HepG2 (cell line): ENCODE measurements around the gene BMI1. TPM values are rescaled to one million over a fixed set of nuclear protein-coding genes. Genes with fewer than 3 reads are reported as not detected.

ENCODE experiments used
- HBP1 ChIP-seq: IDR thresholded peaks from 2 replicates; pipeline ENCODE4 v1.6.1; 2016; ENCODE audit warnings: low read depth, control low read depth
- KDM5B ChIP-seq: sonication (generic); formaldehyde crosslinking; IDR thresholded peaks from 2 replicates; pipeline ENCODE4 v1.4.0; 2020; ENCODE audit warnings: missing genetic modification reagents, mild to moderate bottlenecking, borderline replicate concordance
- XRCC5 ChIP-seq: fragments of 200-400 bp; formaldehyde crosslinking; optimal IDR thresholded peaks from 2 replicates; pipeline ENCODE3; 2017; ENCODE audit warnings: mild to moderate bottlenecking, low read length
- ZNF563 ChIP-seq: sonication (generic); formaldehyde crosslinking; IDR thresholded peaks from 2 replicates; pipeline ENCODE4 v1.8.0; 2022; ENCODE audit warnings: mild to moderate bottlenecking, moderate library complexity, missing genetic modification reagents
- polyA plus RNA-seq, 8 experiments: library from polyadenylated mRNA; depleted of rRNA in 3 of 8; stranded (reverse) in 7 of 8; unstranded in 1 of 8; fragments of >200 nt; fragmentation: Illumina TruSeq in 4 of 8; extraction: Trizol in 4 of 8; gene quantifications; 2 replicates each; pipeline versions ENCODE4 v1.2.1 to v1.2.3, GENCODE V29; 2011 to 2016; ENCODE audit warnings: low read depth in 4 of 8, missing spikeins in 1 of 8, mixed read lengths in 1 of 8; ENCODE audit not compliant: insufficient read depth in 1 of 8
- total RNA-seq, 5 experiments: library from RNA; depleted of rRNA; stranded (reverse); fragments of >200 nt; fragmentation: Illumina TruSeq; extraction: Trizol; gene quantifications; 2 replicates each; pipeline ENCODE4 v1.2.3, GENCODE V29; 2016; ENCODE audit warnings: low read depth in 1 of 5
- TF ChIP-seq, protein P1 (sequence below): sonication (generic); formaldehyde crosslinking; IDR thresholded peaks from 2 replicates; pipeline ENCODE4 v1.5.1; 2020; ENCODE audit warnings: mild to moderate bottlenecking, missing genetic modification reagents, moderate library complexity

The BMI1 gene
- total and polyA plus RNA-seq, 2 of the 13 experiments (the other 11 are each of a cell fraction or from before 2014, with no cell fraction given) = 30.5 to 44.0 TPM

- TF ChIP-seq HBP1 (CRISPR knock-in tag) = peak; percentile 44; the same call in 1 of the 2 replicates
- peak; percentile 34; the same call in 1 of the 2 replicates for TF ChIP-seq KDM5B (CRISPR knock-in tag)
- TF ChIP-seq, protein P1, sequence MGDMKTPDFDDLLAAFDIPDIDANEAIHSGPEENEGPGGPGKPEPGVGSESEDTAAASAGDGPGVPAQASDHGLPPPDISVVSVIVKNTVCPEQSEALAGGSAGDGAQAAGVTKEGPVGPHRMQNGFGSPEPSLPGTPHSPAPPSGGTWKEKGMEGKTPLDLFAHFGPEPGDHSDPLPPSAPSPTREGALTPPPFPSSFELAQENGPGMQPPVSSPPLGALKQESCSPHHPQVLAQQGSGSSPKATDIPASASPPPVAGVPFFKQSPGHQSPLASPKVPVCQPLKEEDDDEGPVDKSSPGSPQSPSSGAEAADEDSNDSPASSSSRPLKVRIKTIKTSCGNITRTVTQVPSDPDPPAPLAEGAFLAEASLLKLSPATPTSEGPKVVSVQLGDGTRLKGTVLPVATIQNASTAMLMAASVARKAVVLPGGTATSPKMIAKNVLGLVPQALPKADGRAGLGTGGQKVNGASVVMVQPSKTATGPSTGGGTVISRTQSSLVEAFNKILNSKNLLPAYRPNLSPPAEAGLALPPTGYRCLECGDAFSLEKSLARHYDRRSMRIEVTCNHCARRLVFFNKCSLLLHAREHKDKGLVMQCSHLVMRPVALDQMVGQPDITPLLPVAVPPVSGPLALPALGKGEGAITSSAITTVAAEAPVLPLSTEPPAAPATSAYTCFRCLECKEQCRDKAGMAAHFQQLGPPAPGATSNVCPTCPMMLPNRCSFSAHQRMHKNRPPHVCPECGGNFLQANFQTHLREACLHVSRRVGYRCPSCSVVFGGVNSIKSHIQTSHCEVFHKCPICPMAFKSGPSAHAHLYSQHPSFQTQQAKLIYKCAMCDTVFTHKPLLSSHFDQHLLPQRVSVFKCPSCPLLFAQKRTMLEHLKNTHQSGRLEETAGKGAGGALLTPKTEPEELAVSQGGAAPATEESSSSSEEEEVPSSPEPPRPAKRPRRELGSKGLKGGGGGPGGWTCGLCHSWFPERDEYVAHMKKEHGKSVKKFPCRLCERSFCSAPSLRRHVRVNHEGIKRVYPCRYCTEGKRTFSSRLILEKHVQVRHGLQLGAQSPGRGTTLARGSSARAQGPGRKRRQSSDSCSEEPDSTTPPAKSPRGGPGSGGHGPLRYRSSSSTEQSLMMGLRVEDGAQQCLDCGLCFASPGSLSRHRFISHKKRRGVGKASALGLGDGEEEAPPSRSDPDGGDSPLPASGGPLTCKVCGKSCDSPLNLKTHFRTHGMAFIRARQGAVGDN = peak; percentile 62
- TF ChIP-seq ZNF563 (CRISPR knock-in tag) = 0 out of 2 replicates have a peak, but pooled peaks have one; percentile 31
- peak; percentile 48 for TF ChIP-seq XRCC5
Observed at GRCh38 chr10:22321156-22321923, 441 bp downstream of the BMI1 start (continued).
